HG03457 (cell line): ENCODE data around the gene PRKCSH.
A peak's percentile ranks its signal among the peaks of the same experiment; 100 is the strongest.
"Not testable (repeated sequence)": the region's sequence is repeated elsewhere in the genome, so short reads cannot be mapped to it uniquely, and the experiment has no call there.

ENCODE experiments used
- ATAC-seq: cut with Tn5 transposase; IDR thresholded peaks from one replicate; pipeline ENCODE4 v1.9.1; 2021; ENCODE audit warnings: moderate number of reproducible peaks; ENCODE audit not compliant: unreplicated experiment

Gene PRKCSH, protein sequence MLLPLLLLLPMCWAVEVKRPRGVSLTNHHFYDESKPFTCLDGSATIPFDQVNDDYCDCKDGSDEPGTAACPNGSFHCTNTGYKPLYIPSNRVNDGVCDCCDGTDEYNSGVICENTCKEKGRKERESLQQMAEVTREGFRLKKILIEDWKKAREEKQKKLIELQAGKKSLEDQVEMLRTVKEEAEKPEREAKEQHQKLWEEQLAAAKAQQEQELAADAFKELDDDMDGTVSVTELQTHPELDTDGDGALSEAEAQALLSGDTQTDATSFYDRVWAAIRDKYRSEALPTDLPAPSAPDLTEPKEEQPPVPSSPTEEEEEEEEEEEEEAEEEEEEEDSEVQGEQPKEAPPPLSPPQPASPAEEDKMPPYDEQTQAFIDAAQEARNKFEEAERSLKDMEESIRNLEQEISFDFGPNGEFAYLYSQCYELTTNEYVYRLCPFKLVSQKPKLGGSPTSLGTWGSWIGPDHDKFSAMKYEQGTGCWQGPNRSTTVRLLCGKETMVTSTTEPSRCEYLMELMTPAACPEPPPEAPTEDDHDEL

DNA sequence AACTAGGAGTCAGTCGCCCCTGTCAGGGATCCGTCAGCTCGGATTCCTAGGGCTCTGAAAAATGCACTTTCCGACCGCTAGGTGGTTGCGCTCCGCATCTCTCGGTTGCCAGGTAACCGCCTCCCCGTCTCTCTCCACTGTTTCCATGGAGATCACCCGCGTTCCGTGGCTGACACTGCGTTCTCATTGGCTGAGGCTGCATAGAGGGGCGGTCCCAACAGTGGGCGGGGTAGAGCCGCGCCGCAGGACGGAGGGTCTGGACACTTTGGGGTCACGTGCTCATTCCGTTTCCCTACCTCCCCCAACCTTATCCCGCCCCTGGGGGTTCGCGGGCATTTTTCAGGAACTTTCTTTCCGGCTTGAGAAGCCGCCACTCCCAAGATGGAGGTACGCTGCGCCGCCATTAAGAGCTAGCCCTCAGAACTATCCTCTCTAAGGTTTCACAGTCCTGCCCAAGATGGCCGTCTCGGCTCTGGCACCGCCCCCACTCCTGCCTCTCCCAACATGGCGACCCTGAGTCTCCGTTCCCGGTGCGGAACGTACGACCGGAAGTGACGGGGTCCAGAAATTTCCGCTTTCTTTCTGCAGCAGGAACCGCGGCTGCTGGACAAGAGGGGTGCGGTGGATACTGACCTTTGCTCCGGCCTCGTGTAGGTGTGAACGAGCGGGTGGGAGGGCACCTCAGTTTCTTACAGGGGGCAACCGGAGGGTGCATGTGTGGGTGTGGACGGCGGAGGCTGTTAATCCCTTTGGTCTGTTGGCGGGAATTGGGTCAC is at the start of gene PRKCSH, which contains the start of gene ODAD3:
Gene PRKCSH, plus strand, starts transcription at position 579 of the 776 bp plus-strand sequence. CDS start 483 bp downstream, outside the sequence.
Gene ODAD3, minus strand, starts transcription at position 65 of the 776 bp plus-strand sequence. CDS start 105 bp downstream, outside the sequence.
- ATAC-seq = peak; percentile 79

DNA sequence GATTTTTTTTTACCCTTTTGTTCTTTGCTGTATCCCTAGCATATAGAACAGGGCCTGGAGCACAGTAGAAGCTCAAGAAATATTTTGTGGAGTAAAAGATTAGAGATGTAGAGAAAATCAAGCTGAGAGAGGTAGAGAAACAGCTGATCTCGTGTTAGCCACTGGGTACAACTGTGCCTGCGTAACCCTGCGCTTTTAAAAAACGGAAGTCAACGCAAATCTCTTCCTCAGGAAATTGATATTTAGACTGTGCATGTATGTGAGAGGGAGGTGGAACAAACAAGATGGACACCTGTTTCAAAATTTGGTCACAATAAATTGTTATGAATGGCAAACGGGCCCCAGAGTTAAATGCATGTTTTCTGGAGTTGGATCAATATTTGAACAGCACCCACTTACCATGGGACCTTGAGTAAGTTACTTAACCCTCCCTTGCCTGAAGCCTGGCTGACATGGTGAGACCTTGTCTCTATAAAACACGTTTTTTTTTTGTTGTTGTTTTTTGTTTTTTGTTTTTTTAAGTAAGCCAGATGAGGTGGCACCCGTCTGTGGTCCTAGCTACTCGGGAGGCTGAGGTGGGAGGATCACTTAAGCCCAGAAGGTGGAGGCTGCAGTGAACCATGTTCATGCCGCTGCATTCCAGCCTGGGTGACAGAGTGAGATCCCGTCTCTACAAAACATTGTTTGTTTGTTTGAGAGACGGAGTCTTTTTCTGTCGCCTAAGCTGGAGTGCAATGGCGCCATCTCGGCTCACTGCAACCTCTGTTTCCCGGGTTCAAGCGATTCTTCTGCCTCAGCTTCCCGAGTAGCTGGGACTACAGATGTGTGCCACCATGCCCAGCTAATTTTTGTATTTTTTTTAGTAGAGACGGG is 48.0 kb upstream of the PRKCSH start:
- ATAC-seq = no peak

DNA sequence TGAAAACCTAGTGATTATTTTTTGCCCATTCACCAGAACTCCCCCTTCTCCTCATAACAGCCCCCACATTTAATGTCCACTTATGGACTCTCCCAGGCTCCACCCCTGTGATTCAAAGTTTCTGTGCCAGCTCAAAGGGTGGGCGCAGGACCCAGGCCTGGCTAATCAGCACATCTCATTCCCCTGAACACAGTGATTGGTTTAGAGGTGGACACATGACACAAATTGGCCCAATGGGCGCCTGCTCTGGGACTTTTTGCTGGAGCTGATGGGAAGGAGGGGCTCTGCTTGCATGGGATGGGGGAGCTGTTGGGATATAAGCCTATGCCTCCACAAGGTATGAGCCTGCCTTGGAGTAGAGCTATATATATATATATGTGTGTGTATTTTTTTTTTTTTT is 45.1 kb upstream of the PRKCSH start:
- no peak for ATAC-seq

DNA sequence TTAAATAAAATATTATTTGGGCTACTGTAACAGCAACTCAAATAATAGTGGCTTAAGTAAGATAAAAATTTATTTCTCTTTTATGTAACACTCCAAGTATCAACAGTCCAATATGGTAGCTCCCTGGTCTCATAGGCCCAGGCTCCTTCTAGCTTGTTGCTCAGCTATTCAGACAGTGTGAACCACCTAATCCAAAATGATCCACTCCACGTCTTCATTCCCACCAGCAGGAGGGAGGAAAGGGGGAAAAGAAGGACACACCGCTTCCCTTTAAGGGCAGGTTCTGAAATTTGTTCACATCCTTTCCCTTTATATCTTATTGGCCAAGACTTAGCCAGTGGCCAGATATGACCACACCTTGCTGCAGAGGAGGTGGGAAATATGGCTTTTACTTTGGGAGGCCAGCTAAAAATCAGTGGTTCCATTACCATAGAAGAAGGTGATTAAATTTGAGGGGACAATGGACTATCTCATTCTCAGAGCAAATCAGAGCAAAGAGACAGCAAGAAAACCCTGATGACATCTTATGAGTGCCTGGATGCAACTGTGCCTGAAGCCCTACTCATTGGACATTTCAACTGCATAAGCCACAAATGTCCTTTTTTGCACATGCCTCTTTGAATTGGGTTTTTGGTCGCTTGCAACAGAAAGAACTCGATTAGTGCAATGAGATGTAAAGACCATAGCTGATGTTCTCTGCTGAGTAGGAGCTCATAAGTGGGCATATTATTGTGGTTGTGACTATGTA is 44.3 kb upstream of the PRKCSH start:
- no peak for ATAC-seq

DNA sequence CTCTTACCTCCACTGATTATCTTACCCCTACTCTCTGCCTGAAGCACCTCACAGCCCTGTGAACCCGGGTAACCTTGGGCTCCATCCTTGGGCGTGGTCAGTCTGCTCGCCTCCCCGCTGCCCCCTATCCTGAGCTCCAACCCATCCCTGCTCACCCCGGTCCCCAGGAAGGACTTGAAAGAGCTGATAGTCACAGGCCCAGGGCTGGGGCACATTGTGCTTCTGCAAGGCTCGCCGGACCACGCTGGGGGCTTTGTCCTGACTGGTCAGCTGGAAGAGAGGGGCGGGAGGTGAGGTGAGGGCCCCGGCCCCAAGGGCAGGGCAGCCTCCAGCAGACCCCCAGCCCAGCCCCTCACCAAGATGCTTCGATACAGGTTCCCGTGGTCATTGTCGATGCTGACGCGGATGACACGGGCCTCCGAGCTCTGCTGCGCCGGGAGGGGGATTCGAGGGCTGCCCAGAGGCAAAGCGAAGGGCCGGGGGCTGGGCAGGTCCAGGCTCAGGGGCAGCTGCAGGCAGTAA is 38.3 kb upstream of the PRKCSH start:
- no peak for ATAC-seq

DNA sequence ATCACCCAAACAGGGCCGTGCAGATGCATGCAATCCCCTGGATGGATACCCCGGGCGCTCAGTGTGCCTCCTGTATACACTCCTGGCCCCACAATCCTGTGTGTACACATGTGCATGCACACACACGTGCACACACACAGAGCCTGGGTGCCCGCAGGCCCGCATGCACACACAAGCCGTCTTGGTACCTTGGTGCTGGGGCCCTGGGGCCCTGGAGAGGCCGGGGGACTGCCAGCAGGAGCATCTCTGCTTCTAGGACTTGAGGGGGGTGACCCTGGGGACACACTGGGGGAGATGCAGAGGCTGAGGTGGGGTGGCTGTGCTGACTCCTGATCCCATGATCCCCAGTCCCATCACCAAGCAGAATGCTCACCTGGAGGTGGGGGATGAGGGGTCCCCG is 35.8 kb upstream of the PRKCSH start:
- ATAC-seq = no peak

DNA sequence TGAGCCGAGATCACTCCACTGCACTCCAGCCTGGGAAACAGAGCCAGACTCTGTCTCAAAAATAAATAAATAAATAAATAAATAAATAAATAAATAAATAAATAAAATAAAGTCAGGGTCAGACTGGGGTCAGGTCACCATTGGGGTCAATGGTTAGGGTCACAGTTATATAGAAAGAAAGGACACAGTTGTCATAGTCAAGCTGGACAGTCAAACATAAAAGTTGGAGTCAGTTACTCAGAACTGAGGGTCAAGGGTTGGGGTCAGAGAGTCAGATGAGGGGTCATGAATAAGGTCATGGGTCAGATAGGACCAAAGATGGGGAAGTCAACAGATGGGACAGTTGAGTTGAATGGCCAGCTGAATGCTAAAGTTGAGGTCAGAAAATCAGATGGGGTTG is 34.6 kb upstream of the PRKCSH start:
- no peak for ATAC-seq

DNA sequence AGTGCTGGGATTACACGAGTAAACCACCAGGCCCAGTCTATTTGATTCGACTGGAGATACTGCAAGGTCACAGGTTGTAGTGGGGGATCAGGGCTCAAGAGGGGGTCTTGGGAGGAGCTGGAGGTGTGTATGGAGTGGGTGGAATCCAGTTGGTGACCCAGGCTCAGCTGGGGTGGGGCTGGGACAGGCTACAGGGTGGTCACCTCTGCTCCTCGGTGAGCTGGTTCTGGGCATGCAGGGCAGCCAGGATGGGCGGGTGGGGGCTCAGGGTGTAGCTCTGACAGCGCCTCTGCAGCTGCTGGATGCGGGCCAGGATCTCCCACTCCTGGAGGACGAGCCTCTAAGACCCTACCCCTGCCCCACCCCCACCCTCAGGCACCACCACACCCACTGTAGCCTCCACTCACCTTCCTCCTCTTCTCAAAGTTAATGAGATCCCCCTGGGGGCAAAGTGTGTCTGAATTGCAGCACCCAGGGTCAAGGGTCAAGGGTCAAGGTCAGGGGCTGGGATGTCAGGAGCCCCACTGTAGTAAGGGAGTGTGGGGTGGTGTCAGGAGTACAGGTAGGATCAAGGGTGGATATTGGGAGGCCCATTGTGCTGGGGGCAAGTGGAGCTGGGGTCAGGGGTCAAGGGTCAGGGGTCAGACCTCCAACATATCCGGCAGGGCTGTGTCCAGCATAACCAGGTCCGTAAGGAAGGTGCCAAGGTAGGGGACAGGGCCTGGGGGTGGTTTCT is 33.5 kb upstream of the PRKCSH start:
- no peak for ATAC-seq

DNA sequence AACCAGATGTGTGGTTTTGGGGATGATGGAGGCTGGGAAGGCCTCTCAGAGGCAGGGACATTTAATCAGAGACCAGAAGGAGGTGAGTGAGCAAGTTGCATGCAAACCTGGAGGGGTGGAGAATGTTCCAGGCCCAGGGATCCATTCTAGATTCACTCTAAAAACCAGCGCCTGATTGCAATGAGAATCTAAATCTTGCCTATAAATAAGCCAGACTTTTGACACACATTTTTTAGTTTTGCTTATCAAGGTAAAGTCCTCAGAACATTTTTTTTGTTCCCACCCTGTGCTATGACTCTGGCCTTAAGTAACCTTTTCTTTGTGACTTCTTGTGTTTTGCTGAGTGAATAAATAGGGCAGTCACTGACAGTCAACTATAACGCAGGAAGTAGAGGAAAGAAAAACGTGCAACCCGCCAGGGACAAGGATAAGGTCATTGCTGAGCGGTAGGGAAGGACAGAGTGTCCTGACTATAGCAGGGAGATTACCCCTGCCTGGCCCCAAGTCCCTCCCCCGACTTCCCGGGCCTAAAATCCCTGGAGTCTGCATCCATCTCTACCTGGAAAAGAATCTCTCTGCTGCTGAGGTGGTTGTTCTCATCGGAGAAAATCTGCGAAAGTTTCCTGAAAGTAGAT is 30.7 kb upstream of the PRKCSH start:
- no peak for ATAC-seq

DNA sequence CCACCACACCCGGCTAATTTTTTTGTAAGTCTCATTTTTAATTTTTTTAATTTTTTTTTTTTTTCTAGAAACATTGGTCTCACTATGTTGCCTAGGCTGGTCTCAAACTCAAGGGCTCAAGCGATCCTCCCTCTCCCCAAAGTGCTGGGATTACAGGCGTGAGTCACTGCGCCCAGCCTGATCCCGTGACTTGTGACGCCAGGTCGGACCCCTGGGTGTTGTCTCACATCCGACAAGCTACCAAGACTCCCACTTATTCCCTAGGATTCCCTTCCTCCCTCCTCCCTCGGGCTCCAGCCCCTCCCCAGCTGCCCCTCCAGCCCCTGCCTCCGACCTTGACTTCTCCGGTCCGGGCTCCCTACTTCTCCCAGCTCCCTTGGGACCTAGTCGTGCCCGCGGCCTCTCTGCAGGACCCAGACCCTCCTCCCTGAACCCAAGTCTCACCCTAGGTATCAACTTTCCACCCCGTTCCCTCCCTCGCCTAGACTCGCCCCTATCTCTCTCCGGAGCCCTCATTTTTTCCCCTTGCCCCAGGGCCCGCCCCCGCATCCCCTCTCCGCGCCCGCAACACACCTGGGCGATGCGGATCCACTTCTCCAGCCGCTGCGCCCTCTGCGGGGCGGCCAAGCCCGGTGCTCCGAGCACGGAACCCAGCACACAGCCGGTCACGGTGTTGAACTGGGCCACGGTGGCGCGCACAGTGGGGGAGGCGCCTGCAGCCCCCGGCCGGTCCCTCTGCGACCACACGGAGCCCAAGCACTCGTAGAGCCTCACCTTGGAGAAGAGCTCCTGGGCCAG is 29.4 kb upstream of the PRKCSH start:
- no peak for ATAC-seq

DNA sequence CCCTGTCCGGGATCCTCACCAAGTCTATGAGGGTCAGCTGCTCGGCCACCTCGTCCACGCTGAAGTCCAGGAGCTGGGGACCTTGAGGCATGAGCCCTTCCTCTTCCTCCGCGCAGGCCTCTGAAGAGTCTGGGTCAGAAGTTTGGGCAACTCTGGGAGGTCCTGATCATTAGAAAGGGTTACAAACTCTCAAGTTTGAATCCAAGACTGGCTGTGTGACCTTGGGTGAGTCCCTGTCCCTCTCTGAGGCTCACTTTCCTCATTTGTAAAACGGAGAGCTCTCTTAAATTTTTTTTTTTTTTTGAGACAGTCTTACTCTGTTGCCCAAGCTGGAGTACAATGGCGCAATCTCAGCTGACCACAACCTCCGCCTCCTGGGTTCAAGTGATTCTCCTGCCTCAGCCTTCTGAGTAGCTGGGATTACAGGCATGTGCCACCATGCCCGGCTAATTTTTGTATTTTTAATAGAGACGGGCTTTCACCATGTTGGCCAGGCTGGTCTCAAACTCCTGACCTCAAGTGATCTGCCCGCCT is 28.7 kb upstream of the PRKCSH start:
- not testable (repeated sequence) for ATAC-seq

DNA sequence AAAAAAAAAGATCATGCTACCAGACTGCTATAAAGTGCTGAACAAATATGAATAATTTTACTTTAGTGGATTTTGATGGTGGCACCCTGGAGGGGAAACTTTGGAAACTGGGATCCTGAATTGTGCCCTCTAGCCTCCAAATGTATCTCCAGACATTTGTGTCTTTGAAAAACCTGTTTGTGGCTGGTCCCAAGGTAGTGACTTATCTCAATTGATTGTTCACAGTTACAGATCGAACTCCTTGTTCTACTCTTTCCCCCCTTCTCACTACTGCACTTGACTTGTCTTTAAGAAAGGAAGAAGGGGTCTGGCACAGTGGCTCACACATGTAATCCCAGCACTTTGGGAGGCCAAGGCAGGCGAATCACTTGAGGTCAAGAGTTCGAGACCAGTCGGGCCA is 26.8 kb upstream of the PRKCSH start:
- no peak for ATAC-seq

DNA sequence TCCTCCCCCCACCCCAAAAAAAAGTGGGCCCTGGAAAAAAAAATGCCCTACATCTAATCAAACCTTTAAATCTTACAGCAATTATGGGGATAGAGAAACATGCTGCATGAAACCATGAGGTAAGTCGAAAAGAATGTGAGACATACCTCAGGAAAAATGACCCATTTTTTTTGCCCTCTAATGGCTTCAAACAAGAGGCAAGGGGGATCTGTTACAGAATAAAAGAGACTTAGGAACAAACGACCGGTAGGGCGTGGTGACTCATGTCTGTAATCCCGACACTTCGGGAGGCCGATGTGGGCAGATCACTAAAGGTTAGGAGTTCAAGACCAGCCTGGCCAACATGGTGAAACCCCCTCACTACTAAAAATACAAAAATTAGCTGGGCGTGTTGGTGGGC is 24.8 kb upstream of the PRKCSH start:
- ATAC-seq = no peak

DNA sequence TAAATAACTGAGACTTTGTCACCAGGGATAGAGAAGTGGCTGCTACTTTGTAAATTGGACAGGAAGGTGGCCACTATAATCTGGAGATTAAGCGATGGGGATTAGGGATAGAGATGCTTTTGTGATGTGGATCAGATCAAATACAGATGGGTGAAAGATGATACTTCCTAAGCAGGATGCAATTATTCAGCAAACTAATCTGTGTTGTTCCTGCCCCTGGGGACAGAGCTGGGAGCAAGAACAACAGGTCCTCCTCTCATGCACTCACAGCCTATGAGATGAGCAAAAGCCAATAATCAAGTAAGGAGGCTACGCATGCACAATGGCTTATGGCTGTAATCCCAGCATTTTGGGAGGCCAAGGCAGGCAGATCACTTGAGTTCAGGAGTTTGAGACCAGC is 20.9 kb upstream of the PRKCSH start:
- no peak for ATAC-seq

DNA sequence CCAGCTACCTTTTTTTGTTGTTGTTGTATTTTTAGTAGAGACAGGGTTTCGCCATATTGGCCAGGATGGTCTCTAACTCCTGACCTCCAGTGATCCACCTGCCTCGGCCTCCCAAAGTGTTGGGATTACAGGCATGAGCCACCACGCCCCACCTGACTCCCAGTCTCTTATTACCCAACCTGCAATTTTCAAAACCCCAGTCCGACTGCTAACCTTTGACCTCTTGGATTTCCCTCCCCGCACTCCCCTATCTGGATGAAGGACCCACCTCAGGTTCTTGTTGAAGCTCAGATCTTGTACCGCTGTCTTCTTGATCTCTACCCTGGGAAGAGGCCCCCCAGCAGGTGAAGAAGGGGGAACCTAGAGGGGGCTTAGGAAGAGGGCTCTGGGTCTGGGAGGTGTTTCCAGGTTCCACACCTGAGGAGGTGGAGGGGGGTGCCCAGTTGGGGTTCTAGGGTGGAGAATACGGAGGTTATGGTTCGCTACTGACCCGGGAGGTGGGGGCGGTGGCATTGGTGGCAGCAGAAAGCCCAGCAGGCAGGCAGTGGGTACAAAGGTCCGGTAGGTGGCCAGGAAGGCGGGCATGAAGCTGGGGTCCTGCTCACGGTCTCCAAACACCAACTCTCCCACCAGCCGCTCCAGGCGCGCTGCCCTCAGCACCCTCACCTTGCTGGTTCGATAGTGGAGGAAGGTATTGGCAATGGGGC is 18.9 kb upstream of the PRKCSH start:
- no peak for ATAC-seq

DNA sequence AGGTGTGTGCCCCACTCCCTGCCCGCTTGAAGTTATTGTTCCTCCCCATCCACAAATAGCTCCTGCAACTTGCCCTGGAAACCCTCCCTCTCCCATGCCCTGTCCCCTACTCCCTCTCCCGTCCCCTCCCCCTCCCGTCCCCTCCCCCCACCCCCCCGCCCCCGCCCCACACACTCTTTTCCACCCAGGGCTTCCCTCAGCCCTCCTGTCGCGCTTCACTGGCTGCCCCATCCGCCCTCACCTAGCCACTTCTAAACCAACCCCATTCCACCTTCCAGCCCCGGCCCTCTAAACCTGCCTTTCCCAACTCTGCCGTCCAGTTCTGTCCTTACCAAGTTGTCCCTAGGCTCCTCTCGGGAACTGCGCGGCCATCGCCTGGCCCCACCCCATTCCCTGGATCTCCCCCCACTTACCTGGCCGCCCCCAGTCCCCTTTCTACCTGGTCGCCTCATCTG is 17.3 kb upstream of the PRKCSH start:
- ATAC-seq = no peak
